GM10847 (cell line): ENCODE results near the gene HTD2.

Source experiments
- POLR2A ChIP-seq: IDR thresholded peaks from 2 replicates; pipeline ENCODE4 v1.6.1; 2011; ENCODE audit not compliant: insufficient read length; ENCODE audit errors: extremely low read depth

The HTD2 gene

GRCh38 chr3:58288011-58288728 lies 18.1 kb upstream of the HTD2 start:
- no peak for TF ChIP-seq POLR2A

GRCh38 chr3:58291671-58292338 lies 14.5 kb upstream of the HTD2 start:
- TF ChIP-seq POLR2A = no peak

GRCh38 chr3:58292866-58293265 lies 13.5 kb upstream of the HTD2 start:
- TF ChIP-seq POLR2A = no peak

- no peak for TF ChIP-seq POLR2A
Measured at GRCh38 chr3:58293516-58293915, 12.8 kb upstream of the HTD2 start.

- TF ChIP-seq POLR2A = no peak
Measured at GRCh38 chr3:58296269-58296668, 10.1 kb upstream of the HTD2 start.

- no peak for TF ChIP-seq POLR2A
Measured at GRCh38 chr3:58296843-58297242, 9.5 kb upstream of the HTD2 start.

- no peak for TF ChIP-seq POLR2A
Measured at GRCh38 chr3:58298190-58298589, 8.1 kb upstream of the HTD2 start.

- no peak for TF ChIP-seq POLR2A
Measured at GRCh38 chr3:58299075-58299474, 7.2 kb upstream of the HTD2 start.

- no peak for TF ChIP-seq POLR2A
Measured at GRCh38 chr3:58299839-58300516, 6.3 kb upstream of the HTD2 start.

GRCh38 chr3:58307639-58308215 lies 1.4 kb downstream of the HTD2 start:
- no peak for TF ChIP-seq POLR2A

GRCh38 chr3:58308728-58309127 lies 2.4 kb downstream of the HTD2 start:
- no peak for TF ChIP-seq POLR2A

- TF ChIP-seq POLR2A = no peak
Measured at GRCh38 chr3:58317811-58318210, 11.5 kb downstream of the HTD2 start.

- TF ChIP-seq POLR2A = no peak
Measured at GRCh38 chr3:58321791-58322190, 15.5 kb downstream of the HTD2 start.

GRCh38 chr3:58322793-58323192 lies 16.5 kb downstream of the HTD2 start:
- no peak for TF ChIP-seq POLR2A

GRCh38 chr3:58323529-58324390 lies 17.4 kb downstream of the HTD2 start:
- TF ChIP-seq POLR2A = no peak
